Pancreas (tissue), 10 donors: ENCODE results near the gene ANKRD42. TPM values are rescaled to one million over a fixed set of nuclear protein-coding genes. Genes with fewer than 3 reads are reported as not detected.
"Not testable (repeated sequence)": the region's sequence is repeated elsewhere in the genome, so short reads cannot be mapped to it uniquely, and the experiment has no call there.

Experiments used
- ATAC-seq, 4 donors: fragments of 200-7000 bp; cut with Tn5 transposase; one replicate each; pipeline versions ENCODE4 v1.8.0 to v1.9.1; 2020; ENCODE audit warnings: mild to moderate bottlenecking in 4 of 4, moderate library complexity in 4 of 4
- DNase-seq, 6 donors: peaks; one replicate each; pipeline ENCODE4 v3.0.0-alpha.2; 2020
- FAIRE-seq: peaks from 2 replicates; lab custom pipeline; 2012; peaks lifted over from hg19 to GRCh38; lab: Jason Lieb, UNC
- H3K27ac ChIP-seq, 4 donors: fragments of 200-600 bp; sonication (generic); 1 replicate in 3 of 4; 2 replicates in 1 of 4; pipeline versions ENCODE4 v1.5.0 to v1.8.0; 2020
- H3K27me3 ChIP-seq, 4 donors: fragments of 200-600 bp; one replicate each; pipeline ENCODE4 v1.8.0; 2021
- H3K36me3 ChIP-seq, 3 donors: fragments of 200-600 bp; sonication (generic) in 1 of 3; one replicate each; pipeline versions ENCODE4 v1.5.0 to v1.8.0; 2020 to 2021
- H3K4me1 ChIP-seq, 3 donors: fragments of 200-600 bp; one replicate each; pipeline ENCODE4 v1.8.0; 2021
- H3K4me3 ChIP-seq, 4 donors: fragments of 200-600 bp; sonication (generic) in 2 of 4; one replicate each; pipeline versions ENCODE4 v1.5.0 to v1.8.0; 2020 to 2021
- H3K9me3 ChIP-seq, 4 donors: fragments of 200-600 bp; one replicate each; pipeline ENCODE4 v1.8.0; 2021
- CTCF ChIP-seq, 4 donors: fragments of 200-600 bp; sonication (generic) in 3 of 4; IDR thresholded peaks; one replicate each; pipeline versions ENCODE4 v1.5.0 to v1.8.0; 2021; ENCODE audit warnings: antibody characterized with exemption in 4 of 4
- WGBS, 2 donors: extraction: QIAGEN DNeasy Blood & Tissue Kit; methylation state at CpG; one replicate each; pipeline ENCODE4 v1.1.7; 2013; 5-methylcytosine and 5-hydroxymethylcytosine counted together
- intact Hi-C, 3 donors: fragments of 100-400 bp; cut with DNase I; formaldehyde crosslinking; loops; one replicate each; pipeline versions ENCODE4 v1.11.1 to v1.14.2; 2022
- polyA plus RNA-seq, 2 donors: library from polyadenylated mRNA; stranded (reverse); fragments of 200-250 nt; gene quantifications; one replicate each; pipeline ENCODE4 v1.2.3, GENCODE V29; 2013
- total RNA-seq, 6 donors: library from RNA; stranded (reverse); fragmentation: NEBNext Ultra II Directional in 4 of 6; extraction: Animal tissue kit (Norgen Biotek cat#: 25700) in 4 of 6; gene quantifications; one replicate each; pipeline versions ENCODE4 v1.2.1 to v1.2.4, GENCODE V29; 2021 to 2023
- donor health status: healthy with polysubstance abuse.
- donor health status: DM: no; HTN: no; CAD: no; lungs with moderate emphysema.
- donor health status: DM: no; HTN: no; CAD: no.
- donor health status: control.
- donor health status: control.
- donor health status: Bipolar disorder and iron deficiency.
- donor health status: DM: yes; HTN: yes; CAD: no.
- donor health status: DM: no; HTN: no; CAD: no.
- donor health status: DM: no; HTN: no; CAD: no.
- donor health status: DM: yes; HTN: yes; CAD: no.

ANKRD42 gene
- total and polyA plus RNA-seq, 8 donors, result 3.5 to 8.1 (median 5.3) TPM

GRCh38 chr11:83205608-83206185, 12.2 kb downstream of the ANKRD42 start:
- no peak for FAIRE-seq
- WGBS, 2 donors, result 80 to 90% methylated on average over 3 of the region's 3 CpGs

GRCh38 chr11:83206221-83206620, 12.7 kb downstream of the ANKRD42 start:
- H3K4me1 ChIP-seq, result no peaks in the 10 kb centered on the region
- TF ChIP-seq CTCF (IDR thresholded peaks at IDR 0.05), result no peak
- no peak overlapping the region for H3K4me3 ChIP-seq
- FAIRE-seq (no peak), ATAC-seq (no peak), DNase-seq (no peak)
- no peaks in the 10 kb centered on the region for H3K27me3 ChIP-seq
- H3K27ac ChIP-seq, result no peak overlapping the region
- H3K36me3 ChIP-seq, result peaks cover 0 to 11% (median 0%) of the 10 kb centered on the region in 3 donors
- 83 to 86% methylated on average over 1 of the region's 1 CpG for WGBS, 2 donors
- no peaks in the 10 kb centered on the region for H3K9me3 ChIP-seq
- intact Hi-C loops, result no loop called here

More at GRCh38 chr11:83205608-83206185, 12.2 kb downstream of the ANKRD42 start:
- H3K36me3 ChIP-seq, result peaks cover 0 to 7% (median 0%) of the 10 kb centered on the region in 3 donors
- no peak overlapping the region for H3K4me3 ChIP-seq
- DNase-seq, result no peak
- H3K4me1 ChIP-seq, result no peaks in the 10 kb centered on the region
- ATAC-seq, result no peak
- no peaks in the 10 kb centered on the region for H3K27me3 ChIP-seq
- TF ChIP-seq CTCF (IDR thresholded peaks at IDR 0.05), result no peak
- no peak overlapping the region for H3K27ac ChIP-seq
- H3K9me3 ChIP-seq, result no peaks in the 10 kb centered on the region
- intact Hi-C loops, result no loop called here

GRCh38 chr11:83206771-83207382, 13.4 kb downstream of the ANKRD42 start:
- DNase-seq, H3K4me3 ChIP-seq, H3K27me3 ChIP-seq, intact Hi-C loops, H3K27ac ChIP-seq, H3K4me1 ChIP-seq, FAIRE-seq, ATAC-seq, H3K9me3 ChIP-seq: not testable (repeated sequence)
- WGBS, 2 donors, result 67 to 72% methylated on average over 4 of the region's 4 CpGs
- peaks cover 0 to 15% (median 0%) of the 10 kb centered on the region in 3 donors for H3K36me3 ChIP-seq

GRCh38 chr11:83219095-83219494, 25.6 kb downstream of the ANKRD42 start:
- Histone ChIP-seq H3K9me3 (no peaks in the 10 kb centered on the region), H3K27ac (no peak overlapping the region), H3K4me3 (no peak overlapping the region), H3K36me3 (peaks cover 0 to 6% (median 0%) of the 10 kb centered on the region in 3 donors), H3K27me3 (no peaks in the 10 kb centered on the region), H3K4me1 (no peaks in the 10 kb centered on the region)
- no peak for FAIRE-seq
- peak in 1 of 6 donors; percentile 13 for DNase-seq
- intact Hi-C loops, result no loop called here
- TF ChIP-seq CTCF (IDR thresholded peaks at IDR 0.05), result no peak
- no peak for ATAC-seq
- 58 to 62% methylated on average over 8 of the region's 8 CpGs for WGBS, 2 donors

GRCh38 chr11:83220260-83220659, 26.7 kb downstream of the ANKRD42 start:
- Histone ChIP-seq H3K9me3 (no peaks in the 10 kb centered on the region), H3K36me3 (no peaks in the 10 kb centered on the region), H3K4me1 (no peaks in the 10 kb centered on the region), H3K27me3 (no peaks in the 10 kb centered on the region), H3K4me3 (no peak overlapping the region), H3K27ac (no peak overlapping the region)
- intact Hi-C loops, result no loop called here
- no peak for ATAC-seq
- 80 to 88% methylated on average over 10 of the region's 10 CpGs for WGBS, 2 donors
- TF ChIP-seq CTCF (IDR thresholded peaks at IDR 0.05), result no peak
- no peak for DNase-seq
- no peak for FAIRE-seq
